H9 (cell line): ENCODE results near the gene FAM131C. TPM values are rescaled to one million over a fixed set of nuclear protein-coding genes. Genes with fewer than 3 reads are reported as not detected.

Source experiments
- DNase-seq: peaks from one replicate; pipeline ENCODE4 v3.0.0-alpha.2; 2017
- H2AFZ ChIP-seq: one replicate; pipeline ENCODE4 v1.6.1; 2013; ENCODE audit warnings: mild to moderate bottlenecking, low read length, control low read depth, moderate library complexity
- H2AK5ac ChIP-seq: 2 replicates; pipeline ENCODE4 v1.6.1; 2013; ENCODE audit warnings: low read length, control low read depth, mixed read lengths; ENCODE audit not compliant: insufficient read length
- H2BK120ac ChIP-seq: one replicate; pipeline ENCODE4 v1.6.1; 2013; ENCODE audit warnings: low read depth, mild to moderate bottlenecking, low read length, control low read depth, inconsistent platforms; ENCODE audit not compliant: poor library complexity, severe bottlenecking
- H2BK12ac ChIP-seq: 2 replicates; pipeline ENCODE4 v1.6.1; 2013; ENCODE audit warnings: low read length, control low read depth, mixed read lengths, low read depth; ENCODE audit not compliant: insufficient read length
- H2BK15ac ChIP-seq: 2 replicates; pipeline ENCODE4 v1.6.1; 2013; ENCODE audit warnings: low read depth, low read length, control low read depth
- H2BK20ac ChIP-seq: one replicate; pipeline ENCODE4 v1.6.1; 2013; ENCODE audit warnings: low read depth, mild to moderate bottlenecking, low read length, control low read depth, inconsistent platforms; ENCODE audit not compliant: poor library complexity, severe bottlenecking
- H2BK5ac ChIP-seq: 2 replicates; pipeline ENCODE4 v1.6.1; 2013; ENCODE audit warnings: low read length, control low read depth, mixed read lengths; ENCODE audit not compliant: insufficient read length
- H3K14ac ChIP-seq: 2 replicates; pipeline ENCODE4 v1.6.1; 2013; ENCODE audit warnings: low read length, control low read depth; ENCODE audit not compliant: insufficient read depth
- H3K18ac ChIP-seq: 2 replicates; pipeline ENCODE4 v1.6.1; 2013; ENCODE audit warnings: low read depth, mild to moderate bottlenecking, mixed read lengths, low read length, control low read depth; ENCODE audit not compliant: insufficient read length
- H3K23ac ChIP-seq: 2 replicates; pipeline ENCODE4 v1.6.1; 2013; ENCODE audit warnings: low read length, control low read depth, mixed read lengths, low read depth; ENCODE audit not compliant: insufficient read length
- H3K23me2 ChIP-seq: 2 replicates; pipeline ENCODE4 v1.6.1; 2013; ENCODE audit warnings: low read depth, mild to moderate bottlenecking, mixed read lengths, low read length, control low read depth; ENCODE audit not compliant: insufficient read length, poor library complexity, severe bottlenecking
- H3K27ac ChIP-seq: 2 replicates; pipeline ENCODE4 v1.5.1; 2013; ENCODE audit warnings: low read length, control low read depth, mixed read lengths, low read depth; ENCODE audit not compliant: insufficient read length
- H3K27me3 ChIP-seq: 2 replicates; pipeline ENCODE4 v1.6.1; 2013; ENCODE audit warnings: low read length, control low read depth, inconsistent platforms; ENCODE audit not compliant: insufficient read depth
- H3K4ac ChIP-seq: 2 replicates; pipeline ENCODE4 v1.6.1; 2013; ENCODE audit warnings: low read depth, mild to moderate bottlenecking, control low read depth, inconsistent platforms, low read length, moderate library complexity
- H3K4me1 ChIP-seq: 2 replicates; pipeline ENCODE4 v1.6.1; 2013; ENCODE audit warnings: low read length, control low read depth, inconsistent platforms; ENCODE audit not compliant: insufficient read depth
- H3K4me2 ChIP-seq: 2 replicates; pipeline ENCODE4 v1.6.1; 2013; ENCODE audit warnings: low read length, control low read depth, mixed read lengths; ENCODE audit not compliant: insufficient read length, insufficient read depth
- H3K56ac ChIP-seq: 2 replicates; pipeline ENCODE4 v1.6.1; 2013; ENCODE audit warnings: low read depth, mild to moderate bottlenecking, mixed read lengths, low read length, control low read depth; ENCODE audit not compliant: insufficient read length
- H3K79me1 ChIP-seq: 2 replicates; pipeline ENCODE4 v1.6.1; 2013; ENCODE audit warnings: low read depth, mild to moderate bottlenecking, moderate library complexity, low read length, control low read depth, inconsistent platforms; ENCODE audit not compliant: insufficient read depth, poor library complexity, severe bottlenecking
- H3K79me2 ChIP-seq: 2 replicates; pipeline ENCODE4 v1.6.1; 2013; ENCODE audit warnings: low read length, control low read depth, inconsistent platforms; ENCODE audit not compliant: insufficient read depth
- H3K9ac ChIP-seq: 2 replicates; pipeline ENCODE4 v1.6.1; 2013; ENCODE audit warnings: low read length, control low read depth, mixed read lengths; ENCODE audit not compliant: insufficient read length; ENCODE audit errors: extremely low read depth
- H3K9me3 ChIP-seq: one replicate; pipeline ENCODE4 v1.6.1; 2013; ENCODE audit warnings: low read depth, low read length, inconsistent platforms; ENCODE audit not compliant: control insufficient read depth
- H3T11ph ChIP-seq: one replicate; pipeline ENCODE4 v1.6.1; 2013; ENCODE audit warnings: mild to moderate bottlenecking, low read length, control low read depth, inconsistent platforms
- H4K20me1 ChIP-seq: one replicate; pipeline ENCODE4 v1.6.1; 2013; ENCODE audit not compliant: control insufficient read depth, insufficient read length, insufficient read depth
- H4K5ac ChIP-seq: 2 replicates; pipeline ENCODE4 v1.6.1; 2013; ENCODE audit warnings: low read depth, mild to moderate bottlenecking, mixed read lengths, low read length, control low read depth; ENCODE audit not compliant: insufficient read length
- H4K8ac ChIP-seq: replicated peaks from 2 replicates; pipeline ENCODE4 v1.6.1; 2013; ENCODE audit warnings: low read length, control low read depth, mixed read lengths, low read depth; ENCODE audit not compliant: insufficient read length
- H4K91ac ChIP-seq: 2 replicates; pipeline ENCODE4 v1.6.1; 2013; ENCODE audit warnings: low read depth, mild to moderate bottlenecking, moderate library complexity, mixed read lengths, low read length, control low read depth; ENCODE audit not compliant: insufficient read length
- H3K27ac Mint-ChIP-seq, 3 experiments: 2 replicates in 2 of 3; 3 replicates in 1 of 3; pipeline ENCODE4 v1.8.0; 2020 to 2021; ENCODE audit warnings: mixed read lengths in 3 of 3, mild to moderate bottlenecking in 1 of 3, moderate library complexity in 1 of 3
- H3K27me3 Mint-ChIP-seq: 2 replicates; pipeline ENCODE4 v1.8.0; 2021; ENCODE audit warnings: low read depth, mild to moderate bottlenecking, moderate library complexity, mixed read lengths
- H3K36me3 Mint-ChIP-seq, 3 experiments: 2 replicates in 2 of 3; 3 replicates in 1 of 3; pipeline ENCODE4 v1.8.0; 2020 to 2021; ENCODE audit warnings: low read depth in 3 of 3, mixed read lengths in 3 of 3; ENCODE audit not compliant: insufficient read depth in 1 of 3
- H3K4me1 Mint-ChIP-seq, 2 experiments: 2 replicates each; pipeline ENCODE4 v1.8.0; 2020; ENCODE audit warnings: mixed read lengths in 2 of 2
- H3K4me3 Mint-ChIP-seq, 2 experiments: 2 replicates in 1 of 2; 3 replicates in 1 of 2; pipeline ENCODE4 v1.8.0; 2020 to 2021; ENCODE audit warnings: mild to moderate bottlenecking in 2 of 2, mixed read lengths in 2 of 2, moderate library complexity in 1 of 2
- H3K9me3 Mint-ChIP-seq, 2 experiments: 2 replicates in 1 of 2; 3 replicates in 1 of 2; pipeline ENCODE4 v1.8.0; 2020; ENCODE audit warnings: mild to moderate bottlenecking in 2 of 2, mixed read lengths in 2 of 2, moderate library complexity in 1 of 2
- CTCF ChIP-seq: fragments of 200-600 bp; sonication (generic); conservative IDR thresholded peaks from 3 replicates; pipeline ENCODE4 v1.8.0; 2021; ENCODE audit warnings: antibody characterized with exemption, mild to moderate bottlenecking
- whole genome bisulfite sequencing: extraction: QIAGEN DNeasy Blood & Tissue Kit; methylation state at CpG from one replicate; pipeline ENCODE4 v1.1.7; 2013; ENCODE audit warnings: missing lambda C conversion rate, low lambda C conversion rate, mixed read lengths; ENCODE audit not compliant: insufficient read length; ENCODE audit errors: extremely low coverage; 5-methylcytosine and 5-hydroxymethylcytosine counted together
- total RNA-seq: library from RNA; stranded (reverse); gene quantifications from 2 replicates; pipeline ENCODE4 v1.2.1, GENCODE V29; 2021

FAM131C gene
- total RNA-seq, 1 experiment from 2014 or later, result 0.61 TPM

GRCh38 chr1:16082283-16083038 lies 9.0 kb upstream of the FAM131C start:
- H3K4me1 ChIP-seq, result no peaks in the 10 kb centered on the region
- no peak overlapping the region for H3K18ac ChIP-seq
- H2BK20ac ChIP-seq, result no peak overlapping the region
- H4K91ac ChIP-seq, result no peak overlapping the region
- H2AFZ ChIP-seq, result no peak overlapping the region
- H3T11ph ChIP-seq, result no peak overlapping the region
- TF ChIP-seq CTCF, result peak; percentile 95
- Mint-ChIP-seq H3K27ac (peak overlapping the region in 2 of 3 experiments; percentile 53 to 66; a peak in 2 of 7 replicates), H3K9me3 (no peaks in the 10 kb centered on the region; a peak in 1 of 5 replicates), H3K4me3 (no peak overlapping the region), H3K36me3 (no peaks in the 10 kb centered on the region), H3K27me3 (peaks cover 7% of the 10 kb centered on the region), H3K4me1 (peaks cover 9% of the 10 kb centered on the region in 2 experiments; a peak in 3 of 4 replicates)
- H4K5ac ChIP-seq, result no peak overlapping the region
- no peak overlapping the region for H2BK120ac ChIP-seq
- H3K79me1 ChIP-seq, result no peaks in the 10 kb centered on the region
- H3K23ac ChIP-seq, result no peak overlapping the region
- no peak overlapping the region for H3K9ac ChIP-seq
- H3K27ac ChIP-seq, result no peak overlapping the region
- no peak overlapping the region for H3K56ac ChIP-seq
- no peak overlapping the region for H2BK5ac ChIP-seq
- H3K14ac ChIP-seq, result no peak overlapping the region; the same call in 1 of the 2 replicates
- DNase-seq, result peak; percentile 83
- no peak overlapping the region for H2BK12ac ChIP-seq
- no peaks in the 10 kb centered on the region for H4K20me1 ChIP-seq
- H3K27me3 ChIP-seq, result no peaks in the 10 kb centered on the region
- no peak overlapping the region for H3K4me2 ChIP-seq
- H3K79me2 ChIP-seq, result no peaks in the 10 kb centered on the region
- H4K8ac ChIP-seq, result no peak overlapping the region
- no peak overlapping the region for H2BK15ac ChIP-seq
- H3K9me3 ChIP-seq, result no peaks in the 10 kb centered on the region
- no peaks in the 10 kb centered on the region for H3K23me2 ChIP-seq
- H2AK5ac ChIP-seq, result no peak overlapping the region
- WGBS, result no CpG with 5 or more reads among the region's 9 CpGs
- H3K4ac ChIP-seq, result no peak overlapping the region
